ENCODE measurements around the gene TLCD3B. TPM values are rescaled to one million over a fixed set of nuclear protein-coding genes. Genes with fewer than 3 reads are reported as not detected.

The TLCD3B gene
- total and polyA plus RNA-seq, 5 donors from 2014 or later, result not detected

- Histone ChIP-seq H3K27ac (ENCODE audit: insufficient read depth, low read length, poor library complexity, severe bottlenecking) (no peak overlapping the region), H3K4me3 (ENCODE audit: low read depth, low read length) (no peak overlapping the region), H3K9me3 (ENCODE audit: control insufficient read depth in 2 of 2, low read length in 2 of 2) (no peaks in the 10 kb centered on the region), H3K27me3 (ENCODE audit: control insufficient read depth, insufficient read depth, low read length) (no peaks in the 10 kb centered on the region), H3K4me1 (ENCODE audit: control insufficient read depth, insufficient read depth, low read length, poor library complexity, severe bottlenecking) (peaks cover 13% of the 10 kb centered on the region), H3K36me3 (ENCODE audit: control insufficient read depth, insufficient read depth, low read length) (peaks cover 8% of the 10 kb centered on the region)
- H3K9me3 Mint-ChIP-seq, result no peaks in the 10 kb centered on the region
- no peak for ATAC-seq (ENCODE audit: low read depth in 2 of 2)
- no peak for DNase-seq
- H3K4me1 Mint-ChIP-seq, result peaks cover 9 to 56% (median 18%) of the 10 kb centered on the region in 4 donors
- H3K27ac Mint-ChIP-seq, result peak overlapping the region; percentile 15 to 92 (median 58)
- H3K27me3 Mint-ChIP-seq, result peaks cover 4% of the 10 kb centered on the region
- H3K36me3 Mint-ChIP-seq, result peaks cover 21% of the 10 kb centered on the region
- H3K4me3 Mint-ChIP-seq, result no peak overlapping the region
Observed at GRCh38 chr16:29999605-30000004, 31.5 kb downstream of the TLCD3B start.

GRCh38 chr16:29996766-29997250 lies 34.3 kb downstream of the TLCD3B start:
- Histone ChIP-seq H3K4me3 (ENCODE audit: low read depth, low read length) (peak overlapping the region; percentile 95), H3K27ac (ENCODE audit: insufficient read depth, low read length, poor library complexity, severe bottlenecking) (peak overlapping the region; percentile 99), H3K9me3 (ENCODE audit: control insufficient read depth in 2 of 2, low read length in 2 of 2) (no peaks in the 10 kb centered on the region), H3K27me3 (ENCODE audit: control insufficient read depth, insufficient read depth, low read length) (no peaks in the 10 kb centered on the region), H3K36me3 (ENCODE audit: control insufficient read depth, insufficient read depth, low read length) (peaks cover 15% of the 10 kb centered on the region), H3K4me1 (ENCODE audit: control insufficient read depth, insufficient read depth, low read length, poor library complexity, severe bottlenecking) (peaks cover 20% of the 10 kb centered on the region)
- no peaks in the 10 kb centered on the region for H3K9me3 Mint-ChIP-seq
- H3K4me1 Mint-ChIP-seq, result peaks cover 9 to 57% (median 18%) of the 10 kb centered on the region in 4 donors
- ATAC-seq (ENCODE audit: low read depth in 2 of 2), result no peak
- peak overlapping the region; percentile 96 to 99 (median 97) for H3K4me3 Mint-ChIP-seq
- peak overlapping the region; percentile 38 to 99 (median 99) for H3K27ac Mint-ChIP-seq
- H3K27me3 Mint-ChIP-seq, result peaks cover 4% of the 10 kb centered on the region
- peaks cover 16% of the 10 kb centered on the region for H3K36me3 Mint-ChIP-seq
- DNase-seq, result no peak

GRCh38 chr16:29995911-29996765 lies 34.9 kb downstream of the TLCD3B start, which contains the start of gene INO80E:
Gene INO80E (plus strand): TSS chr16:29996241. CDS start chr16:29996311, 70 bp downstream.
- H3K27ac Mint-ChIP-seq, result peak within 1 kb of the TSS; percentile 96 to 99 (median 99)
- H3K9me3 ChIP-seq (ENCODE audit: control insufficient read depth in 2 of 2, low read length in 2 of 2), result no peaks in the 10 kb centered on the region
- H3K9me3 Mint-ChIP-seq, result no peaks in the 10 kb centered on the region
- peaks cover 20% of the 10 kb centered on the region for H3K4me1 ChIP-seq (ENCODE audit: control insufficient read depth, insufficient read depth, low read length, poor library complexity, severe bottlenecking)
- peak within 1 kb of the TSS; percentile 96 to 99 (median 97) for H3K4me3 Mint-ChIP-seq
- peaks cover 4% of the 10 kb centered on the region for H3K27me3 Mint-ChIP-seq
- peaks cover 9 to 57% (median 18%) of the 10 kb centered on the region in 4 donors for H3K4me1 Mint-ChIP-seq
- H3K27me3 ChIP-seq (ENCODE audit: control insufficient read depth, insufficient read depth, low read length), result no peaks in the 10 kb centered on the region
- peak; percentile 98 to 99 (median 98) for DNase-seq
- peak within 1 kb of the TSS; percentile 99 for H3K27ac ChIP-seq (ENCODE audit: insufficient read depth, low read length, poor library complexity, severe bottlenecking)
- H3K4me3 ChIP-seq (ENCODE audit: low read depth, low read length), result peak within 1 kb of the TSS; percentile 95
- ATAC-seq (ENCODE audit: low read depth in 2 of 2), result peak; percentile 99
- H3K36me3 Mint-ChIP-seq, result peaks cover 16% of the 10 kb centered on the region
- H3K36me3 ChIP-seq (ENCODE audit: control insufficient read depth, insufficient read depth, low read length), result peaks cover 15% of the 10 kb centered on the region

GRCh38 chr16:29995324-29995910 lies 35.7 kb downstream of the TLCD3B start, which contains the start of gene HIRIP3:
Gene HIRIP3 (minus strand): TSS chr16:29995617. CDS start chr16:29995605, 12 bp downstream.
- Histone ChIP-seq H3K9me3 (ENCODE audit: control insufficient read depth in 2 of 2, low read length in 2 of 2) (no peaks in the 10 kb centered on the region), H3K36me3 (ENCODE audit: control insufficient read depth, insufficient read depth, low read length) (peaks cover 16% of the 10 kb centered on the region), H3K27me3 (ENCODE audit: control insufficient read depth, insufficient read depth, low read length) (no peaks in the 10 kb centered on the region), H3K4me3 (ENCODE audit: low read depth, low read length) (peak within 1 kb of the TSS; percentile 95), H3K4me1 (ENCODE audit: control insufficient read depth, insufficient read depth, low read length, poor library complexity, severe bottlenecking) (peaks cover 20% of the 10 kb centered on the region), H3K27ac (ENCODE audit: insufficient read depth, low read length, poor library complexity, severe bottlenecking) (peak within 1 kb of the TSS; percentile 99)
- Mint-ChIP-seq H3K4me1 (peaks cover 9 to 55% (median 18%) of the 10 kb centered on the region in 4 donors), H3K4me3 (peak within 1 kb of the TSS; percentile 96 to 99 (median 97)), H3K27ac (peak within 1 kb of the TSS; percentile 96 to 99 (median 99)), H3K9me3 (no peaks in the 10 kb centered on the region), H3K36me3 (peaks cover 19% of the 10 kb centered on the region), H3K27me3 (peaks cover 4% of the 10 kb centered on the region)
- DNase-seq (peak; percentile 81 to 89 (median 89)), ATAC-seq (ENCODE audit: low read depth in 2 of 2) (peak; percentile 51 to 52)

GRCh38 chr16:29994600-29995323 lies 36.3 kb downstream of the TLCD3B start:
- Histone ChIP-seq H3K4me3 (ENCODE audit: low read depth, low read length) (peak overlapping the region; percentile 95), H3K9me3 (ENCODE audit: control insufficient read depth in 2 of 2, low read length in 2 of 2) (no peaks in the 10 kb centered on the region), H3K4me1 (ENCODE audit: control insufficient read depth, insufficient read depth, low read length, poor library complexity, severe bottlenecking) (peaks cover 20% of the 10 kb centered on the region), H3K27ac (ENCODE audit: insufficient read depth, low read length, poor library complexity, severe bottlenecking) (peak overlapping the region; percentile 99), H3K27me3 (ENCODE audit: control insufficient read depth, insufficient read depth, low read length) (no peaks in the 10 kb centered on the region), H3K36me3 (ENCODE audit: control insufficient read depth, insufficient read depth, low read length) (peaks cover 18% of the 10 kb centered on the region)
- no peaks in the 10 kb centered on the region for H3K9me3 Mint-ChIP-seq
- peaks cover 21% of the 10 kb centered on the region for H3K36me3 Mint-ChIP-seq
- H3K4me1 Mint-ChIP-seq, result peaks cover 9 to 52% (median 18%) of the 10 kb centered on the region in 4 donors
- DNase-seq (no peak), ATAC-seq (ENCODE audit: low read depth in 2 of 2) (no peak)
- peaks cover 4% of the 10 kb centered on the region for H3K27me3 Mint-ChIP-seq
- peak overlapping the region; percentile 96 to 99 (median 97) for H3K4me3 Mint-ChIP-seq
- peak overlapping the region in 2 of 3 donors; percentile 99 for H3K27ac Mint-ChIP-seq

GRCh38 chr16:29993903-29994599 lies 37.0 kb downstream of the TLCD3B start:
- no peaks in the 10 kb centered on the region for H3K9me3 Mint-ChIP-seq
- no peak for ATAC-seq (ENCODE audit: low read depth in 2 of 2)
- peaks cover 5 to 45% (median 18%) of the 10 kb centered on the region in 4 donors for H3K4me1 Mint-ChIP-seq
- peaks cover 21% of the 10 kb centered on the region for H3K36me3 Mint-ChIP-seq
- Histone ChIP-seq H3K4me3 (ENCODE audit: low read depth, low read length) (no peak overlapping the region), H3K36me3 (ENCODE audit: control insufficient read depth, insufficient read depth, low read length) (peaks cover 24% of the 10 kb centered on the region), H3K9me3 (ENCODE audit: control insufficient read depth in 2 of 2, low read length in 2 of 2) (no peaks in the 10 kb centered on the region), H3K4me1 (ENCODE audit: control insufficient read depth, insufficient read depth, low read length, poor library complexity, severe bottlenecking) (peaks cover 20% of the 10 kb centered on the region), H3K27me3 (ENCODE audit: control insufficient read depth, insufficient read depth, low read length) (no peaks in the 10 kb centered on the region), H3K27ac (ENCODE audit: insufficient read depth, low read length, poor library complexity, severe bottlenecking) (peak overlapping the region; percentile 99)
- DNase-seq, result no peak
- peaks cover 4% of the 10 kb centered on the region for H3K27me3 Mint-ChIP-seq
- peak overlapping the region; percentile 68 to 99 (median 84) for H3K4me3 Mint-ChIP-seq
- peak overlapping the region; percentile 83 to 99 (median 89) for H3K27ac Mint-ChIP-seq
